HG02943 (cell line): ENCODE results near the gene FCER1A.

Source experiments
- ATAC-seq: cut with Tn5 transposase; IDR thresholded peaks from one replicate; pipeline ENCODE4 v1.9.1; 2021; ENCODE audit warnings: mild to moderate bottlenecking, low read depth, moderate library complexity; ENCODE audit not compliant: unreplicated experiment

FCER1A gene

GRCh38 chr1:159302095-159302494, at the start of gene FCER1A:
Gene FCER1A (plus strand): TSS chr1:159302336. CDS start chr1:159302365, 29 bp downstream.
- ATAC-seq, result no peak

- no peak for ATAC-seq
These were observed 40.8 kb upstream of the FCER1A start for GRCh38 chr1:159261311-159261710.

GRCh38 chr1:159261721-159262494, 40.2 kb upstream of the FCER1A start:
- ATAC-seq, result no peak

- no peak for ATAC-seq
These were observed 35.3 kb upstream of the FCER1A start for GRCh38 chr1:159266832-159267231.

GRCh38 chr1:159274631-159275030, 27.5 kb upstream of the FCER1A start:
- ATAC-seq, result no peak

GRCh38 chr1:159275891-159276290, 26.2 kb upstream of the FCER1A start:
- ATAC-seq, result no peak

GRCh38 chr1:159279773-159280172, 22.4 kb upstream of the FCER1A start:
- no peak for ATAC-seq

- no peak for ATAC-seq
These were observed 20.0 kb upstream of the FCER1A start for GRCh38 chr1:159282118-159282517.

- no peak for ATAC-seq
These were observed 13.1 kb upstream of the FCER1A start for GRCh38 chr1:159289060-159289459.

- ATAC-seq, result no peak
These were observed 10.7 kb upstream of the FCER1A start for GRCh38 chr1:159291424-159291823.

GRCh38 chr1:159296706-159297375, 5.3 kb upstream of the FCER1A start:
- ATAC-seq, result no peak

- no peak for ATAC-seq
These were observed 2.0 kb upstream of the FCER1A start for GRCh38 chr1:159300146-159300545.

GRCh38 chr1:159307346-159308020, 5.3 kb downstream of the FCER1A start:
- ATAC-seq, result no peak

- no peak for ATAC-seq
These were observed 9.5 kb downstream of the FCER1A start for GRCh38 chr1:159311679-159312078.

GRCh38 chr1:159315381-159315780, 13.2 kb downstream of the FCER1A start:
- no peak for ATAC-seq

GRCh38 chr1:159318784-159319551, 16.8 kb downstream of the FCER1A start:
- no peak for ATAC-seq

GRCh38 chr1:159334797-159335196, 32.7 kb downstream of the FCER1A start:
- ATAC-seq, result no peak

- ATAC-seq, result no peak
These were observed 35.9 kb downstream of the FCER1A start for GRCh38 chr1:159338018-159338417.

GRCh38 chr1:159339536-159339935, 37.4 kb downstream of the FCER1A start:
- ATAC-seq, result no peak

- no peak for ATAC-seq
These were observed 39.6 kb downstream of the FCER1A start for GRCh38 chr1:159341736-159342135.
